Head of caudate nucleus (tissue), 42 donors: ENCODE results near the gene CASQ2.

Experiments
- DNase-seq, 42 donors: peaks; one replicate each; pipeline versions ENCODE4 v3.0.0 to v3.0.0-alpha.2; 2020 to 2021; ENCODE audit warnings: mixed read lengths in 7 of 42
- intact Hi-C: fragments of 100-400 bp; cut with DNase I; formaldehyde crosslinking; loops from one replicate; pipeline ENCODE4 v1.15.0; 2022

CASQ2 gene

DNA sequence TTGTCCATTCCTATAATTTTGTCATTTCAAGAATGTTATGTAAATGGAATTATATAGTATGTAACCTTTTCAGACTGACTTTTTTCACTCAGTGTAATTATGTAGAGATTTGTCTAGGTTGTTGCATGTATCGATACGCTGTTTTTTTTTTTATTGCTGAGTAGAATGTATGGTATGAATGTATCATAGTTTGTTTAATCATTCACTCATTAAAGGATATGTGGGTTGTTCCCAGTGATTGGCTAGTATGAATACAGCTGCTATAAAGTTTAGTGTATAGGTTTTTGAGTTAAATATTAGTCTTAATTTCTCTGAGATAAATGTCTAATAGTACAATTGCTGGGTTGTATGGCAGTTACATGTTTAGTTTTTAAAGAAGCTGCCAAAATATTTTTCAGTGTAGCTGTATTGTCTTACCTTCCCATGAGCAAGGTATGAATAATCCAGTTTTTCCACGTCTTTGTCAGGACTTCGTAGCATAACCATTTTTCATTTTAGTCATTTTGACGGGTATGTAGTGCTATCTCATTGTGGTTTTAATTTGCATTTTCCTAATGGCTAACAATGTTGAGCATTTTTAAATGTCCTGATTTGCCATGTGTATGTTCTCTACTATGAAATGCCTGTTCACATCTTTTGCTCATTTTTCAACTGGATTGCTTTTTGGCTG is 22.4 kb downstream of the CASQ2 start:
- intact Hi-C loops = no loop called here
- DNase-seq = no peak

DNA sequence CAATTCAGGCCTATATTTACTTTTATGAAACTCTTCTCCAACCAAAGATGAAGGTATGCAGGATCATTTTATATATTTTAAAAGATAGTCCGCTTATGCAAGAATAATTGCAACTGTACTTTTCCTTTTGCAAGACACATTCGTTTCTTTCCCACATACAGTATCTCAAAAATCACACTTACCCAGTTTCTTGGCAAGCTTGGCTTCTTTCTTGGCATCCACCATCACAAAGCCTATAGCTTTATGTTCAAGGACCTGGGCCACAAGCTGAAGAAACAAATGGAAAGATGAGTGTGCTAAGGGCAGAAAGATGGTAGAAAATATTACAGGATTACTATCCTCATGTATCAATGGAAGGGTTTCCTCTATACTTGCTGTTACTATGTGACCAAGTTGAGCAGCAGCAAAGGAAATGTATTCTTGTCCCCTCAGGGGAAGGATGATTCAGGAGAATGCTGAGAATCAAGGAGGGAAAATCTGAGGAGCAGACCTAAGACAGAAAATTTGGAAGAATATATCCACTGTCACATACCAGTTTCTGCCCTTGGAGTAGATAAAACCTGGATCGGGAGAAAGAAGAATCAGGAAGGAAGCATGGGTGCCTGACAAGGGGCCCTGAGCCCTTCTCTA is 23.8 kb downstream of the CASQ2 start:
- DNase-seq = no peak
- intact Hi-C loops = no loop called here

DNA sequence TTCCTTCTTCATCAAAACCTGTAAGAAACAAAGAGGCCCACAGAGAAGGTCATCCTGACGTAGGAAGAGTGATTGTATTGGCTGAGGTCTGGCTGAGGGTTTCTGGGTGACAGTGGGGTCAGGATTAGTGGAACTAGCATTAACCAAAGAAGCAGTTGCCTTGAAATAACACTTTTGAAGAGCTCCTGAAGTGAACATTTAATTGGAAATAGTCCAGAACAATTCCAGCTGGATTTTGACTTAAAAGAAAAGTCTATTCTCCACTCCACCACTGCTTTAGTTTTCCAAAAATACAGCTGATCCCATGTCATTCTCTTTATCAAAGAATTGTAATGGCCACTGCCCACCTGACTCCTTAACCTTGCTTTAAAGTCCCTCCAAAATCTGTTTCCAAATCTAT is 27.7 kb downstream of the CASQ2 start:
- intact Hi-C loops = no loop called here
- DNase-seq = no peak

DNA sequence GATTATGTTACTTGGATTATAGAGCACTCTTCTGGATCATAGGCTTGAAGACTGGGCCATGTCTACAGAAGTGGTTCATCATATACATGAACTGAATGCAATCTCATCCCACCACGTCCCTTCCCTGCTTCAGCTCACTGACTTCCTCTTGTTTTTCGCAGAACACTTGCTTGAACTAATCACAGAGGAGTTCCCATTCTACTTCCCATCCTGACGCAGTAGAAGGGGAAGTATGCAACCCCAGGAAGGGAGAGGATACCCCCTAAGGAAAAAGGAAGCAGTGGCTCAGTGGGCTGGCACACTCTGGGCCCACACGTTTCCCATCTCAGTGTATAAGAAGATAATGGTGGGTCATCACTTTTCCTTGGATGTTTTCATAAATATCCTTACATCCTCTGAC is 36.2 kb downstream of the CASQ2 start:
- no peak for DNase-seq
- intact Hi-C loops = no loop called here

DNA sequence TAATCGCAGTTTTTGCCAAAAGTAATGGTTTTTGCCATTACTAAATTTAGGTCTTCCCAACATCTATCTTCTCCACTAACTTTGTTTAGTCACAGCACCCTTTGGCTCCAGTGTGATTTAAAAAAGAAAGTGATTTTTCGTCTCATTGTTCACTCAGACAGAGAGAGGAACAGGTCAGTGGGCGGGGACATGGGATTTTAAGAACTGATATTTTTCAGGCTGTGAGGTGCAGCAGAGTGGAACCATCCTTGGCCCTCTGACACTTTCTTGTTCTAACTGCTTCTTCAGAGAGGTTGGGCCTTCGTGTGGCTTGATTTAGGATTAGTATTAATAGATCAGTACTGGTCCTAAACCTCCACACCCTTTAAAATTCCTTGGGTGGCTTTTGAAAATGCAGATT is 38.8 kb downstream of the CASQ2 start:
- DNase-seq = no peak
- intact Hi-C loops = no loop called here

DNA sequence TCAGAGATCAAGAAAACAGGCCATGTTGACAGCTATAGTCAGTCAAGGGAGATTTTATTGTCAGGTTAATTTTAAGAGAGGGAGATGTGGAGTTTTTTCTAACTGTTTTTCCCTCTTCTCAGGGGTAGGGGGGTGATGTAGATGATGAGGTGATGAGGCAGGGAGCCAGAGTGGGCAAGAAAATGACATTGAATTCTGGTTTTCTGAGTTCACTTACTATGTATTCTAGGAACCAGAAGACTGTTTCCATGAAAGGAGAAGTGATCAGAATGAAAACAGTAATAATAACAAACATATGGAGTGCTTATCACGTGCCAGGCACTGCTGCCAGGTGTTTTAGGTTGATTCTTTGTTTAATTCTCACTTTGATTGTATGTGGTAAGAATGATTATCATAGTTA is 40.2 kb downstream of the CASQ2 start:
- intact Hi-C loops = no loop called here
- no peak for DNase-seq

DNA sequence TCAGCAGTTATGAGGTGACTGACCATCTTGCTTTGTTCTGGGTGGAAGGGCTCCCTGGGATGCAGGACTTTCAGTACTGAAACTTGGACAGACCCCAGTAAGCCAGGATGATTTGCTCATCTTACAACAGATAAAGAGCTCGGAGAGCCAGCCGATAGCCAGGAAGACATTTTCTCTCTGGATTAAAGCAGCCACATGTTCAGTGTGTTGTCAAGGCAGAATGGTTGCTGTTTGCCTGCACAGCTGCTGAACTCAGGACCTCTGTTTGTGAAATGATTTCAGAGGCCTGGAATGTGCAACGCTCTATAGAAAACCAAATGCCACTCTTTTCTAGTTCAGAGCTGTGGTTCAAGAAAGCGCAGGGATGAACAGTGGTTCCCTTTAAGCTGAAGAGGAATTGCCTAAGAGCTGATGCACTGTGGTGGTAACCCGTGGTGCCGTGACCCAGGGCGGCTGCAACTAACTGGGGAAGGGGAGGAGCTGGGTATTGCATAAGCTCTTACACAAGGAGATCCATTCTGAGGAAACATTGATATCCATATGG is 40.7 kb downstream of the CASQ2 start:
- intact Hi-C loops = no loop called here
- no peak for DNase-seq

DNA sequence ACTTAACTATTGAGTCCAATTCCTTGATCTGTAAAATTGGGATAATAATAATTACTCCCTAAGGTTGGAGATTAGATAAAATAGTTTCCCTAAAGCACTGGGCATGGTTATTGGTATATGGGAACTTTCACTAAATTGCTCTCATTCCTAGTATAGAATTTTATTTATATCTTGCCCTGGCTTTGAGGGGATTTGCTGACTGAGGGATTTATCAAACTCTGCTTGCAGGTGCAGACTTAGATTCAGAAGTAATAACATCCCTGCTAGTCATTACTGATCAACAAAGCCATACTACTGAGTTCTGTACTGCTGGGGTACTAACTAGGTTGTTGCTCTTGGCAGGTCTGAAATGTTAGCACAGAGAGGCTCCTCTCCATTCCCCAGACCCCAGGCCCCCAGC is 41.9 kb downstream of the CASQ2 start:
- no peak for DNase-seq
- intact Hi-C loops = no loop called here

DNA sequence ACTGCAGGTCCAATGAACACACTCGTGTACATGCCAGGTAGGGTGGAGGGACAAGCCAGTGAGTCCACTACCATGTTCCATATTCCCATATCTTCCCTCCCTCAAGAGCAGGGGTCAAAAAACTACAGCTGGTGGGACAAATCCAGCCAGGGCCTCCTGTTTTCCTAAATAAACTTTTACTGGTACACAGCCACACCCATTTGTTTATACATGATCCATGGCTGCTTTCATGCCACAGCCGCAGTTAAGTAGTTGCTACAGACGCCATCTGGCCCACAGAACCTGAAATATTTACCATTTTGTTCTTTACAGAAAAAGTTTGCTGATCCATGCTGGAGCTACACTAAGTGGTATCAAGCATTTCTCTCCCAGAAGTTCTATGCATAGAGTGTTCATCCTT is 42.4 kb downstream of the CASQ2 start:
- intact Hi-C loops = no loop called here
- no peak for DNase-seq

DNA sequence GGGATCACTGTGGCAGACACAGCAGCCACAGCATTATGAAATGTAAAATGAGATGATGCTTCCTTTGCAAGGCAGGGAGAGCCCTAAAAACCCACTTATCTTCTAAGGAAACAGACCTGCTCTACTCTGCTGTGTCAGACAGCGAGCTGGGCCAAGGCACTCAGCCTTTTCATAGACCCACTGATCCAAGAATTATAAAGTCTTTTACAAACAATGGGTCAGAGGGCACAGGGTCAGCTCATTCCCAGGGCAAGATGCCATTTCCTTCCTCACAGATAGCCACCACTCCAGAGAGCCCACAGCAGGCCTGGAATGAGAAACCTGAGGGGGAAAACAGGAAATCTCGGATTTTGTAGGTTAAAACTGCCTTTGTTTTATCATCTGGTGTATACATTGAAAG is 42.9 kb downstream of the CASQ2 start:
- intact Hi-C loops = no loop called here
- no peak for DNase-seq

DNA sequence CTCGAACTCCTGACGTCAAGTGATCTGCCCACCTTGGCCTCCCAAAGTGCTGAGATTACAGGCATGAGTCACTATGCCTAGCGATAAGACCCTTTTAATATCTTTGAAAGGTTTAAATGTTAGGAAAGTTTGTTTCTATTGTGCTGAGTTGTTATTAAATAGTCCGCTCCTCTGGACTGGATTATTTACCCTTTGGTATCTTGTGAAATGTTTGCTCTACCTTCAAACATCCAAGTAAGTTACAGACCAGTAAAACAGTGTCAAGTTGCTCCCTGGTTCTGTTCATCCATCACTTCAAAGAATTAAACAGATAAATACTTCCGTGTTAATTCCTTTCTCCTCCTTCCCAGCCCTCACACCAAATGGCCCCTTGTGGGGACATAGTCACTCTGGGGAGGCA is 44.8 kb downstream of the CASQ2 start:
- DNase-seq = no peak
- intact Hi-C loops = no loop called here

DNA sequence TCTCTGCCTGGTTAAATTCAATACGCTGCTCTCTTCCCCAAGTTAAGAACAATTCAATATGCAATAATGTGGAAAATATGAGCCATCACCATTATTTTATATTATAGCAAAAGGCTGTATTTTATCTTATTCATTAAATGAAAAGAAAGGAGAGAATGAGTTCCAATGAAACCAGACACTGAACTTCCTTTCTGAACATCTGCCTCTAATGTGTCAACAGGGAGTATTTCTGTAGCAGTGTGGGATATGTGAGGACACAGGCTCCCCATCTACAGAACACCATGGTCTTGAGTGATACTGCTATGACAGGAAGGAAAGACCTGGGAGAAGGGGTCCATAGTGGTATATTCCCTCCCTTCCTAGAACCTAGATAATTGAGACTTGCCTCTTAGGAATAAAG is 46.3 kb downstream of the CASQ2 start:
- intact Hi-C loops = no loop called here
- DNase-seq = no peak

DNA sequence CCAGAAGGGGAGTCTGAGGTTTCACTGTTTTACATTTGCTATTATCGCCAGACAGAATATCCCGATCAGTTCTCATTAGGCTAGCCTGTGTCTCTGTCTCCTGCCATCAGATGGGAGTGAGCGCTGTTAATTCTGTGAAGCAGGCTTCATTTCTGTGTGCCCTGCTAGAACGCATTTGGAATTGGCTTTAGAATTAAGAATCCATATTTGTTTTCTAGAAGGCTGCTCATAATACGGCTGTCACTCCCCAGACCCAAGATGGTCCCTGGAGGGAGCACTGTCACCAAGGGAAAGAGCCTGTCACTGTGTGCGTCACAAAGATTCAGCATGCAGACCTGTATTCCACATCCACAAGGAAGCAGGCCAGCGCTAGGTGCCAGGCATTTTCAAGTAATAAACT is 49.2 kb downstream of the CASQ2 start:
- intact Hi-C loops = no loop called here
- no peak for DNase-seq

DNA sequence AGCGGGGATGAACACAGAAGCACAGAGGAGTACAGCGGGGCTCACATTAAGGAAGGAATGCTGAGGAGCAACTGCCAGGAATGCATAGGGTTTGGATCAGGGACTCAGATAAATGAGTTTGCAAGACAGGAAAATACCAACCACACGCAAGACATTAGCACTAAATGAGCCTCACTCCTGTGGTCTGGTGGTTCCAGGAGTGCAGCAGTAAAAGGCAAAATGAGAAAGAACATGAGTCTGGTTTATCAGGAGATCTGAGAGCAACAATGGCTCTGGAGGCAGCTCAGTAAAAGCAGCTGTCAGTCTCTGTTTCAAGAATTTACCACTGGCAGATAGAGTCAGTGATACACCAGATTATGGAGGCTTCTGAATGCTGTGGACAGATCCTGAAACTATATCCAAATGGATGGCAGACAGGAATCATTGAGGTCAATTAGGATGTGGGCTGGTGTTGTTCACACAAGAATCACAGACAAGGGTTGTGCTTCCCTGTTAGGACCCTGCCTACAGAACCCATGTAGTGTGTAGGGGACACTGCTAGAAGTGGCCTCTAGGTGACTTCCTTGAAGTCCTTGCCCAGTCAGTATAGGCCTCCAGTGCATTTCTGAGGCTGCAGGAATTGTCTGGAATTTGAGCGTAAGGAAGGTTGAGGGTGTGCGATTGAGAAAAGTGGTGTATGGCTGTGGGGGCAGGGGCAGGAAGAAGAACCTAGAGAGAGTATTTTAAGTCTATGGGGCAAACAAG is 50.3 kb downstream of the CASQ2 start:
- intact Hi-C loops = no loop called here
- no peak for DNase-seq

DNA sequence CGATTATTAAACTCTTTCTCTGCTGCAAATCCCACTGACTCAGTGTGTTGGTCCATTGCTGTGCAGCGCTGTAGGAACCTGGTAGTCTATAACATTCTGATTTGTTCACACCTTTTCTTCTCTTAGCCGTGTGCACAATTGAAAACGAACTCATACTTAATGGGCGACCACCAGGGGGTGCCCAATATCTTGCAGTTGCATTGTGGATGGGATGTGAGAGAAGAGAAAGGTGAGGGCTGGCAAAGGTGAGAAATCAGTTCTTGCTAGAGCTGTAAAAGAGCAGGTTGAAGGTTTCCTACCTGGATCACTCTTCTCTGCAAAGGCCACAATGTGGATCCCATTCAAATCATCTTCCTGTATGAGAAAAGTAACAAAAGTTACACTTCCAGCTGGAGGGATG is 51.0 kb downstream of the CASQ2 start:
- intact Hi-C loops = no loop called here
- DNase-seq = peak; percentile 8 to 78 (median 46)

DNA sequence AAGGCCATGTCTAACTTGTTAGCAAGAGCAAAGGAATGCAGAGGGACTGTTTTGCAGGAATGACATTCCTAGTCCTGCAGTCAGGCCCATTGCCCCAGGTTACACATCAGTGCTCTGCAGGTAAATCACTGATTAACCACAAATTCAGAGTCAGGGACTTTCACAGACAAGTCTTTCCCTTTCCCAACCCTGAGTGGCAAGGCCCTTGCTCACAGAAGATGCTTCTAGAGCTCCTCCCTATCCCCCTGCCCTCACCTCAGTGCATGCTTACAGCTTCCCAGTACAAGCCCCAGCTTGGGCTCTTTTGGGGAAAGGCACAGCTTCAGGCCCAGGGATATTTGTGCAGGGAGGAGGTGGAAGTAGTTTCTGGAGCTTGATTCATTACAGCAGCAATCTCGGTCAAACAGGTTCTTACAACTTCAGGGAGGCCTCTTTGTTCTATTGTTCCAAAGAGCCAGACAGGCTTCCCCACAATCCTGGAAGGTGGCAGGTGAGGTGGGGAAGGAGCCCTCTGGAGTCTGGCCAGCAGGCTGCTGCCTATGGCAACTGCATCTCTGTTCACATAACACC is 53.9 kb downstream of the CASQ2 start:
- intact Hi-C loops = no loop called here

DNA sequence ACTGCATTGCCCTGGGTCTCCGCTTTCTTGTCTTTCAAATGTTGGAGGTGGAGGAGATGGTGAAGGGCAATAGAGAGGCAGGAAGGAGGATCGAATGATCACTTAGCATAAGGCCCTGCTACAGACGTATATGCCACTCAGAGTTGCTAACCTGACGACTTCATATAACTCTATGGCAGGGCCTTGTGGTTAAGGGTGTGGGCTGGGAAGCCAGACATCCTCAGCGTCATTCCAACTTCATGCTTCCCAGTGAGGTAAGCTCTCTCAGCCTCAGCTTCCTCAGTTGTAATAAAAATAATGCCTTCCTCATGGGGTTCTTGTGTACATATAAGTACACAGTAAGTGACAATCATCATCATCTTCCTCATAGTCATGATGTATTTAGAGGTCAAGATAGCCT is 54.6 kb downstream of the CASQ2 start:
- intact Hi-C loops = no loop called here
- no peak for DNase-seq

More for the DNA sequence above, 53.9 kb downstream of the CASQ2 start:
- DNase-seq = no peak

DNA sequence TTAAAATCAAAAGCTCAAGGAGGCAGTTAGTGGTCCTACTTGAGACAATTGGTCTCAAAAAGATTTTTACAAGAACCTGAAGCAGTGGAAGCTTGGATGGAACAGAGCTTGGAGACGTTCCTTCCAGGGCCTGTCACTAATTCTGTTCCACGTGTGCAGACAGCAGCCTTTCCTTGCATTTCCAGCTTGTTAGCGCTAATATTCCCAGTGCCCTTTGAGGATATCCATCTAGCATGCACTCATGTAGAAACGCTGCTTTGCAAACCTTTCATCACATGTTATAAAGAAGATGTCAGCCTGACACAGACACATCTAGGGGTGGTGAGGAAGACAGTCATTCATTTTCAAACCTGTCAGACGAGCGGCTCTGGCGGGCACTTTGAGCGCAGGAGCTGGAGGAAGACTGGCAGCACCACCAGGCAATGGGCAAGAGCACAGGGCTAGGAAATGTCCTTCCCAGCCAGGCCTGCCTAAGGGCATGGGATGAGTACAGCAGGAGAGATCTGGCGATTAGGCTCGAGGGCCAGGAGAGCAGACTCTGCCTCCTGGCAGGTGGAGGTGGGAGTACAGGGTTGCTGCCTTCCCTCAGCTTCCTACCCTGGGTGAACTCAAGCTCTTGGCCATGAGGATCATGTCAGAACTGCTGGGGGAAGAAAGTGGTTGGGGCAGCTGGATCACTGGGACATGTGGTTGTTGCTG is 55.5 kb downstream of the CASQ2 start:
- intact Hi-C loops = no loop called here
- DNase-seq = no peak

DNA sequence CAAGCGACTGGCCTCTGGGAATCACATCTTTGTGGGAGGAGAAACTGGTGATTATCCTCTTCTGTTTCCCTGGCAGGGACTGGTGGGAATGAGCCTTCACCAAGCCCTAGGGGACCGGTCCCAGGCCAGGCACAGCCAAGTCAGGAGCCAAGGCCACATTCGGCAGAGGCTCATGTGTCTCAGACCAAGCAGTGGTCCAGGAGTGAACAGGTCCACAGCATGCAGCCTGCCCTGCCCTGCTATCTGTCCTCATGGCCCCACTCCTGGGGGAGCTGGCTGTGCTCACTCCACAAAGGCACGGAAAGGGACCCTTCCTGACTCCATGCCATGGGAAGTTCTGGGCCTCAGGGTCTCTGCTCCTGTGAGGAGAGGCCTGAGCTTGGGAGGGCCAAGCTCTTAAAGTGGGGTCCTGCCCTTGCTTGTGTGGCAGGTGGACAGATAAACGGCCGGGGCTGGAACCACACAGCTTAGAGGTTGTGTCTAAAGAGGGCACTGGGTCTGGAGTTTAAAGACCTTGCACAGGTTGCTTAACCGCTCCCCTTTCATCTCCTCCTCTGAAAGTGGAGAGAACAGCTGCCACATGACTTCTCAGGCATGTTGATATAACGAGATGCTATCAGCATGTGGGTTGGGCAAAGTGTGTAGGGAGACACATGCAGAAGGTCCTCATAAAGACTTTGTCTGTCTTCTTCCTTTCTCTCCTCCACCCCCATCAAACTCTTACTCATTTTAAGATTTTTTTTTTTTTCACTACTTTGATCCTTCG is 57.5 kb downstream of the CASQ2 start:
- intact Hi-C loops = no loop called here
- no peak for DNase-seq
